Ishikawa (cell line): ENCODE results near the gene ZNF507.

Experiments
- CEBPB ChIP-seq: IDR thresholded peaks from 2 replicates; pipeline ENCODE4 v1.6.1; 2012
- CREB1 ChIP-seq: IDR thresholded peaks from 2 replicates; pipeline ENCODE4 v1.6.1; 2012; ENCODE audit warnings: low read depth
- EGR1 ChIP-seq: IDR thresholded peaks from 2 replicates; pipeline ENCODE4 v1.6.1; 2012
- EP300 ChIP-seq: IDR thresholded peaks from 2 replicates; pipeline ENCODE4 v1.6.1; 2012; ENCODE audit warnings: borderline replicate concordance
- FOXM1 ChIP-seq: IDR thresholded peaks from 2 replicates; pipeline ENCODE4 v1.6.1; 2012; ENCODE audit warnings: low read depth, borderline replicate concordance
- MAX ChIP-seq: IDR thresholded peaks from 2 replicates; pipeline ENCODE4 v1.6.1; 2012
- RAD21 ChIP-seq: IDR thresholded peaks from 2 replicates; pipeline ENCODE4 v1.6.1; 2012; ENCODE audit warnings: low read depth
- TAF1 ChIP-seq: IDR thresholded peaks from 2 replicates; pipeline ENCODE4 v1.6.1; 2012; ENCODE audit warnings: low read depth, mild to moderate bottlenecking
- TEAD4 ChIP-seq: IDR thresholded peaks from 2 replicates; pipeline ENCODE4 v1.6.1; 2012
- YY1 ChIP-seq: IDR thresholded peaks from 2 replicates; pipeline ENCODE4 v1.6.1; 2012; ENCODE audit warnings: low read depth
- TF ChIP-seq, protein P1 (sequence below): IDR thresholded peaks from 2 replicates; pipeline ENCODE4 v1.6.1; 2012
- TF ChIP-seq, protein P2 (sequence below): IDR thresholded peaks from 2 replicates; pipeline ENCODE4 v1.6.1; 2012; ENCODE audit warnings: low read depth, mild to moderate bottlenecking

GRCh38 chr19:32421589-32422361 lies 76.4 kb downstream of the ZNF507 start:
- TF ChIP-seq CEBPB (no peak), CREB1 (no peak), EGR1 (no peak), TEAD4 (no peak), EP300 (no peak), MAX (no peak), FOXM1 (no peak), RAD21 (no peak), TAF1 (no peak), YY1 (no peak)
- TF ChIP-seq, protein P1, sequence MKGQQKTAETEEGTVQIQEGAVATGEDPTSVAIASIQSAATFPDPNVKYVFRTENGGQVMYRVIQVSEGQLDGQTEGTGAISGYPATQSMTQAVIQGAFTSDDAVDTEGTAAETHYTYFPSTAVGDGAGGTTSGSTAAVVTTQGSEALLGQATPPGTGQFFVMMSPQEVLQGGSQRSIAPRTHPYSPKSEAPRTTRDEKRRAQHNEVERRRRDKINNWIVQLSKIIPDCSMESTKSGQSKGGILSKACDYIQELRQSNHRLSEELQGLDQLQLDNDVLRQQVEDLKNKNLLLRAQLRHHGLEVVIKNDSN, result no peak
- TF ChIP-seq, protein P2, sequence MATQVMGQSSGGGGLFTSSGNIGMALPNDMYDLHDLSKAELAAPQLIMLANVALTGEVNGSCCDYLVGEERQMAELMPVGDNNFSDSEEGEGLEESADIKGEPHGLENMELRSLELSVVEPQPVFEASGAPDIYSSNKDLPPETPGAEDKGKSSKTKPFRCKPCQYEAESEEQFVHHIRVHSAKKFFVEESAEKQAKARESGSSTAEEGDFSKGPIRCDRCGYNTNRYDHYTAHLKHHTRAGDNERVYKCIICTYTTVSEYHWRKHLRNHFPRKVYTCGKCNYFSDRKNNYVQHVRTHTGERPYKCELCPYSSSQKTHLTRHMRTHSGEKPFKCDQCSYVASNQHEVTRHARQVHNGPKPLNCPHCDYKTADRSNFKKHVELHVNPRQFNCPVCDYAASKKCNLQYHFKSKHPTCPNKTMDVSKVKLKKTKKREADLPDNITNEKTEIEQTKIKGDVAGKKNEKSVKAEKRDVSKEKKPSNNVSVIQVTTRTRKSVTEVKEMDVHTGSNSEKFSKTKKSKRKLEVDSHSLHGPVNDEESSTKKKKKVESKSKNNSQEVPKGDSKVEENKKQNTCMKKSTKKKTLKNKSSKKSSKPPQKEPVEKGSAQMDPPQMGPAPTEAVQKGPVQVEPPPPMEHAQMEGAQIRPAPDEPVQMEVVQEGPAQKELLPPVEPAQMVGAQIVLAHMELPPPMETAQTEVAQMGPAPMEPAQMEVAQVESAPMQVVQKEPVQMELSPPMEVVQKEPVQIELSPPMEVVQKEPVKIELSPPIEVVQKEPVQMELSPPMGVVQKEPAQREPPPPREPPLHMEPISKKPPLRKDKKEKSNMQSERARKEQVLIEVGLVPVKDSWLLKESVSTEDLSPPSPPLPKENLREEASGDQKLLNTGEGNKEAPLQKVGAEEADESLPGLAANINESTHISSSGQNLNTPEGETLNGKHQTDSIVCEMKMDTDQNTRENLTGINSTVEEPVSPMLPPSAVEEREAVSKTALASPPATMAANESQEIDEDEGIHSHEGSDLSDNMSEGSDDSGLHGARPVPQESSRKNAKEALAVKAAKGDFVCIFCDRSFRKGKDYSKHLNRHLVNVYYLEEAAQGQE, result no peak
